22Rv1 (cell line): ENCODE data around the gene ADGRD1.

Experiments
- H3K27ac ChIP-seq: fragments of 450-650 bp; 2 replicates; pipeline ENCODE4 v1.5.1; 2017
- CTCF ChIP-seq: fragments of 450-650 bp; IDR thresholded peaks from 2 replicates; pipeline ENCODE4 v1.5.1; 2017; ENCODE audit warnings: mild to moderate bottlenecking
- ZFX ChIP-seq: fragments of 450-650 bp; IDR thresholded peaks from 2 replicates; pipeline ENCODE4 v1.6.1; 2017; ENCODE audit warnings: antibody characterized with exemption, borderline replicate concordance

The ADGRD1 gene

GRCh38 chr12:131047789-131048610, 94.3 kb downstream of the ADGRD1 start:
- H3K27ac ChIP-seq: no peak overlapping the region
- TF ChIP-seq CTCF (no peak), ZFX (no peak)

GRCh38 chr12:131048611-131048990, 94.9 kb downstream of the ADGRD1 start:
- TF ChIP-seq CTCF: no peak
- TF ChIP-seq ZFX: no peak
- H3K27ac ChIP-seq: no peak overlapping the region

GRCh38 chr12:131049002-131049401, 95.3 kb downstream of the ADGRD1 start:
- no peak overlapping the region for H3K27ac ChIP-seq
- no peak for TF ChIP-seq CTCF
- no peak for TF ChIP-seq ZFX

- TF ChIP-seq ZFX: no peak
- TF ChIP-seq CTCF: no peak
Measured at GRCh38 chr12:131049549-131050339, 96.0 kb downstream of the ADGRD1 start.

GRCh38 chr12:131050463-131051154, 96.9 kb downstream of the ADGRD1 start:
- no peak overlapping the region for H3K27ac ChIP-seq
- TF ChIP-seq ZFX: no peak
- no peak for TF ChIP-seq CTCF

More at GRCh38 chr12:131049549-131050339, 96.0 kb downstream of the ADGRD1 start:
- H3K27ac ChIP-seq: no peak overlapping the region

GRCh38 chr12:131051155-131051473, 97.4 kb downstream of the ADGRD1 start:
- TF ChIP-seq CTCF: no peak
- TF ChIP-seq ZFX: no peak
- no peak overlapping the region for H3K27ac ChIP-seq
